Islet of Langerhans (tissue), 1 donor: ENCODE data around the gene ZNF580.

ENCODE experiments used
- FAIRE-seq: peaks from one replicate; lab custom pipeline; 2011; peaks lifted over from hg19 to GRCh38; lab: Jason Lieb, UNC

Gene ZNF580

GRCh38 chr19:55606471-55606787 lies 34.4 kb upstream of the ZNF580 start:
- no peak for FAIRE-seq

- FAIRE-seq, result no peak
Observed at GRCh38 chr19:55606817-55607216, 34.0 kb upstream of the ZNF580 start.

DNA sequence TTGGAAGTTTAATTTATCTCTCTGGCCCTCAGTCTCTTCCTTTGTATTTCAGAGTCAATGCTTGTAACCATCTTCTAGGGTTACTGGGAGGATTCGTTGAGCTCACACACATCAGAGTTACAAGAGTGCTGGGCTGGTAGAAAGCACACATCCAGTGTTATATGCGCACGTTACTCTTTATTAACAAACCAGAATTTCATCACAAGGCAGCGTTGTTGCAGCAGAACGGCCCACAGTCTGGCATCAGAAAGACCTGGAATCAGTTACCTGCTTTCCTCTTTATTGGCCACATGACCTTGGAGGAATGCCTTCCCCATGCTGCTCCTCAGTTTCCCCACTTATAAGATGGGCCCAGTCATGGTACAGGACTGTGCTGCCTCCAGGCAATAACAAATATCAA lies 31.5 kb upstream of the ZNF580 start:
- no peak for FAIRE-seq

DNA sequence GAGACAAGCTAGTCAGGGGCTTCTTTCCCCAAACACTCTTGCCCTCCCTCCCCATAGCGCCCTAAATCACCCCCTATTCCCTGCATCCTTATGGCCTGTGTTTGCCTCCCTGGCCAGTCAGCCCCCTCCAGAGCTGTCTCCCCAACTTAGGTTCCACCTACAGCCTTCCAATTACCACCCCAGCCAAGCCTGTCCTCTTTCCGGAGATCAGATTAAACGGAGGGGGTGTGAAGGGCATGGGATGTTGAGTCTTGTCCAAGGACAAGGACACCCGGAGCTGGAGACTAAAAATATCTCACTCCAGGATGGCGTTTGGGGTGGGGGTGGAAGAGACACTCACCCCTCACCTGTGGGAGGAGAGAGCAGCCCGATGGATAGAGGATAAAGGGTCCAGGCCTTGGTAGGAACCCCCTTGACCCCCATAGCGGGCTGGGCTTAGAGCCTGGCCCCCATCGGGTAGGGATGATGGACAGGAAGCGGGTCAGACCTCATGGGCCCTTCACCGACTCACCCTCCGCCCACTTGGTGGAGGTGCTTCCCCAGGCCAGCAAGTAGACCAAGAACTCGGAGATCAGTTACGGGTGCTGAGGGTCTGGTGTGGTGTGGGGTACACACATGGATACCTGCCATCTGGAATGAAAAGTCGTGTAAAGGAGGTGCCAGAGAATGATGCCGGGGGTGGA lies 29.4 kb upstream of the ZNF580 start:
- no peak for FAIRE-seq

DNA sequence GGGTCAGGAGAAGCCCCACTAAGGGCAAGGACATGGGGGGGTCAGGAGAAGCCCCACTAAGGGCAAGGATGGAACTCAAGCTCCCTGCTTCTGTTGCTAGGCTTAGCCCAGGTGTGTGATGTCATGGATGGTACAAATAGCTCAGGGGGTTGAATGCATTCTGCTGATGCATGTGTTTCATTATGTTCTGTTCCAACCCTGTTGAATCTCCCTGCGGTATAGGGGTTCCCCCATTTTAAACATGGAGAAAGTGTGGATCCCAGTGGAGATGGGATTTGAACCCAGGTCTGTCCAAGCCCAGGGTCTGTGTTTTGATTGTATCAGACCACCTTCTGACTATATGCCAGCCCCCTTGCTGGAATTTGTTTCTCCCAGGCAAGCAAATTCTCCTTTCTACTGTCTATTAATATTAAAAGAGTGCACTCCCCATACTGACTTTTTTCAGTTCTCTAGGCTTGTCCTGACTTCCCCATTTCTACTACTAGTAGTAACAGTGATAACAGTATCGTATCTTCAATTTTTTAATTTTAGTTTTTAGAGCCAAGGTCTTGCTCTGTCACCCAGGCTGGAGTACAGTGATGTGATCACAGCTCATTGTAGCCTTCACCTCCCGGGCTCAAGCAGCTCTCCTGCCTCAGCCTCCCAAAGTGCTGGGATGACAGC lies 28.7 kb upstream of the ZNF580 start:
- no peak for FAIRE-seq

- FAIRE-seq, result no peak
Observed at GRCh38 chr19:55613396-55613795, 27.4 kb upstream of the ZNF580 start.

DNA sequence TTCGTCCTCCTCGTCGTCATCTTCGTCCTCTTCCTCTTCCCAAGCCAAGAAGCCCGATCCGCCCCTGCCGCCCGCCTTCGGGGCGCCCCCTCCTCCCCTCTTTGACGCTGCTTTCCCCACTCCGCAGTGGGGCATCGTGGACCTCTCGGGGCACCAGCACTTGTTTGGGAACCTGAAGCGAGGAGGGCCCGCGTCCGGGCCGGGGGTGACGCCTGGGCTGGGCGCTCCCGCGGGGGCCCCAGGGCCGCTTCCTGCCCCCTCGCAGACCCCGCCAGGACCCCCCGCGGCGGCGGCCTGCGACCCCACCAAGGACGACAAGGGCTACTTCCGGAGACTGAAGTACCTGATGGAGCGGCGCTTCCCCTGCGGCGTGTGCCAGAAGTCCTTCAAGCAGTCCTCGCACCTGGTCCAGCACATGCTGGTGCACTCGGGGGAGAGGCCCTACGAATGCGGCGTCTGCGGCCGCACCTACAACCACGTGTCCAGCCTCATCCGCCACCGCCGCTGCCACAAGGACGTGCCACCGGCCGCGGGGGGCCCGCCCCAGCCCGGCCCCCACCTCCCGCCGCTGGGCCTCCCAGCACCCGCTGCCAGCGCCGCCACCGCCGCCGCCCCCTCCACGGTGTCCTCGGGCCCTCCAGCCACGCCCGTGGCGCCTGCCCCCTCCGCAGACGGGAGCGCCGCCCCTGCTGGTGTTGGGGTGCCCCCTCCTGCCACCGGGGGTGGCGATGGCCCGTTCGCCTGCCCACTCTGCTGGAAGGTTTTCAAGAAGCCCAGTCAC lies 26.7 kb upstream of the ZNF580 start:
- FAIRE-seq, result no peak

GRCh38 chr19:55614711-55615542 lies 25.9 kb upstream of the ZNF580 start:
- no peak for FAIRE-seq

- no peak for FAIRE-seq
Observed at GRCh38 chr19:55615543-55616394, 25.0 kb upstream of the ZNF580 start.

- FAIRE-seq, result no peak
Observed at GRCh38 chr19:55616395-55616875, 24.4 kb upstream of the ZNF580 start.

GRCh38 chr19:55617426-55617825 lies 23.4 kb upstream of the ZNF580 start:
- FAIRE-seq, result no peak

DNA sequence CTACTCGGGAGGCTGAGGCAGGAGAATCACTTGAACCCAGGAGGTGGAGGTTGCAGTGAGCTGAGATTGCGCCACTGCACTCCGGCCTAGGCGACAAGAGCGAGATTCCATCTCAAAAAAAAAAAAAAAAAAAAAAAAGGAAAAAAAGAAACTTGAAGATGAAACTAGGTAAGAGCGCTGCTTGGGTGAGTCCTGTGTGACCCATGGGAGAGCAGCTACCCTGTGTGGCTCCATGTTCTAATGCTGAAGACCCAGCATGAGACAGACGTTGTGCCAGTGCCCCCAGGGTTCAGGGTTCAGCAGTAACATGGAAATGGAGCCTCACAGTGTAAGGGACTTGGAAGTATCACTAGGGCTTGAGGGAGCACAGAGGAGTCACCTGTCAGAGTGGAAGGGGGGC lies 22.4 kb upstream of the ZNF580 start:
- FAIRE-seq, result no peak

DNA sequence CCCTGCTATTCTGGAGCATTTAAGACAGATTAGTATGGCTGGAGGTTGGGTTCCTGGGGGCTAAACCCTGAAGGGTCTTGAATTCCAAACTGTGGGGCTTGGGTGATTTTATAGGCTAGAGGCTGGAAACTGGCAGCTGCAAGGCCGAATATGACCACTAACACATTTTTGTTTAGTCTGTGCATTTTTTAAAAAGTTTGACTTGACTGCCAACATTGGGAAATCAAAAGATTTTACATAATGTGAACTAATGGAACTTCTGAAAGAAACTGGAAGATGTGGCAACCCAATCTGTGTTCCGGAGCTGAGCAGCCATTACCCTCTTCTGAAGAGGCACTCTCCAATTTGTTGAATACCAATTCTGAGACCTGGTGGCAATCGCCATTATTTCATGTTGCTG lies 21.5 kb upstream of the ZNF580 start:
- FAIRE-seq, result no peak

- FAIRE-seq, result no peak
Observed at GRCh38 chr19:55620410-55621204, 20.2 kb upstream of the ZNF580 start.

DNA sequence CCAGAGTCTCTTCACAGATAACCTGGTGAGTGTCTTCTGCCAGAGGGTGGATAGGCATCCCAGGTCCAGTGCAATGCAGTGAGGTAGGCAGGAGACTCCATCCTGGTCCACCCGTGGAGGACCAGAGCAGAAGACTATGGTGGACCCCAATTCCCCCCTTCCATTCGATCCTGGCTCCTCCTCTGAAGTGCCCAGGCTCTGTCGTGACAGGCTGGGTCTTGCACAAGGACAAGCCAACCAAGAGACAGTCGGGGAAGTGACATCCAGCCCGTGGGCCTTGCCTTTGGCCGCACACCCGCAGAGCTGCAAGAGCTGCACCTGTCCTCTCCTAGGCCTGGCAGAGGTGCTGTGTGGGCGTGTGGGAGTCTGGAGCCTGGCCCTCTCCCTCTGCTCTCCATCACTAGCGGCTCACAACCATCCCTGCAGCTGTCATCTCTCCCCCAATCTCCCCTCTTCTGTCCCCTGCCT lies 19.6 kb upstream of the ZNF580 start:
- no peak for FAIRE-seq

DNA sequence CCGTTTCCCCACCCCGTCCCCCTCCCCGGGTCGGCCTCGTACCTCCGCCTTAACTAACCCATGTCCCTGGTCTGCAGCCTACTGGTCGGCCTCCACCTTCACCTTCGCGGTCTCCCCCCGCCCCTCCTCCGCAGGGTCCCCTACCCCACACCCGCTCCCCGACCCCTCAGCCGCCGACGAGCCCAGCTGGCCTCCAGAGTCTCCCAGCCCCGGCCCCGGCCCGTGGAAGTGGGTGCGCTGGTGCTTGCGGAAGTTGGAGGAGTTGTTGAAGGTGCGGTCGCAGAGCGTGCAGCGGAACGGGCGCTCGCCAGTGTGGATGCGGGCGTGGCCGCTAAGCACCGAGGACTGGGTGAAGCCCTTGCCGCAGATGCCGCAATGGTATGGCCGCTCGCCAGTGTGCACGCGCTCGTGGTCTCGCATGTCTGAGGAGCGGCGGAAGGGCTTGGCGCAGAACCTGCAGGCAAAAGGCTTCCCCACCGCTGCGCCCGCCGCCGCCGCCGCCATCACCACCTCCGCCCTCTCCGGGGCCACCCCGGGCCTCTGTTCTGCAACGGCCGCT lies 19.1 kb upstream of the ZNF580 start:
- FAIRE-seq, result no peak

DNA sequence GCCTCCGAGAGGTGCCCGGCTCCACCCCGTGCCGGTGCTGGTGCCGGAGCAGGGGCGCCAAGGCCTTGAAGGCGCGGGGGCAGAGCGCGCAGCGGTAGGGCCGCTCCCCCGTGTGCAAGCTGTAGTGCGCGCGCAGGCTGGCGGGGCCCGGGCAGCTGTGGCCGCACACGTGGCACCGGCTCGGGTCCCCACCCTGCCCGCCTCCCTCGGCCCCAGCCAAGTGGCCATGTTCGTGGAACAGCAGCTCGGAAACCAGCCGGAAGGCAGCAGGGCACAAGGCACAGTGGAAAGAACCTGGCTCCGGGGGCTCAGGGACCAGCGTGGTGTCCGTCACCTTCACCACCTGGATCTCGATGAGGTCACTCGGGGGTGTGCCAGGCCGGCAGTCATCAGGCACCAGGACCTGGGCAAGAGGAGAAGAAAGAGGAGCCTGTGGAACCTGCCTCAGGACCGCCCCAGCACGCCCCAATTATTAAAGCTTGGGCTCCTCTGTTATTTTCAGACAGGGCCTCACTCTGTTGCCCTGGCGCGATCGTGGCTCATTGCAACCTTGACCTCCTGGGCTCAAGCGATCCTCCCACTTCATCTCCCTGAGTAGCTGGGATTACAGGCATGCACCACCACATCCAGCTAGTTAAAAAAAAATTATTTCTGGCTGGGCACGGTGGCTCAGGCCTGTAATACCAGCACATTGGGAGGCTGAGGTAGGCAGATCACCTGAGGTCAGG lies 18.4 kb upstream of the ZNF580 start:
- FAIRE-seq, result no peak

GRCh38 chr19:55623130-55623529 lies 17.7 kb upstream of the ZNF580 start:
- FAIRE-seq, result no peak

- no peak for FAIRE-seq
Observed at GRCh38 chr19:55623561-55623960, 17.2 kb upstream of the ZNF580 start.
